ENCODE data around the gene CDC25B. TPM values are rescaled to one million over a fixed set of nuclear protein-coding genes. Genes with fewer than 3 reads are reported as not detected.

Gene CDC25B
- total and polyA plus RNA-seq, 2 of the 13 experiments (the other 11 are each of a cell fraction or from before 2014, with no cell fraction given): 14.5 to 19.4 TPM

DNA sequence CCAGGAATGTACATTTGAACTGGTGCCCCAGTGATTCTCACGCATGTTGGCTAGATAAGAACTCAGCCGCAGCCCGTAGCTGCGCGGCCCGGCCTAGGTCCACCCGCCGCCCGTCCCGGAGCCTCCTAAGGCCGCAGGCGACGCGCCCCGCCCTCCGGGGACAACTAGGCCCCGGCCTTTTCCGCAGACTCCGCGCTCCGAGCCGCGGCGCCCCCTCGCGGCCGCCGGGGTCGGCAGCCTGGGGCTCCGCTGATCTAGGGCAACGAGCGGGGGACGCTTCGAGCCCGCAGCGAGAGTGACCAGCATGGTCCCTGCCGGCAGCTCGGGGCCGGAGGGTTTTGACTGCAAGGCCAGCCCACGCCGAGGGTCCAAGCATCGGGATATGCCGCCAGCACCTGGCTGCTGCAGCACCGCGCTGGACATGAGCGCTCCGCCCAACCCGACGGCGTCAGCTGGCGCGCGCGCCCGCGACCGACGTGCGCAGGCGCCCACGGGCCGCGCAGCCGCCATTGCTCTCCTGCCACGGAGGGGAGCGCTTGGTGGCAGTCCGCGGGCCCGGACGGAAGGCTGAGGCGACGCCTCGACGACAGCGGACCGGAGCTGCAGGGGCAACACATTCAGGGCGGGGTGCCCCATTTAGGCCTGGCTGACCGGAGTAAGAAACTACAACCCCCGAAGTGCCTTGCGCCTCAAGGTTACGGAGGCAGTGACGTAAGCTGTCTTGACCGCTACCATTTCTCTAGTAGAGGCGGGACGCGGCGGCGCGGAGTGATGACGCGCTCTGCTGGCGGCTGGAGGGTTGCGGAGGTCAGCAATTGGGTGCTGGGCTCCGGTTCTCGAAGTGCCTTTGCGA is 24.2 kb downstream of the CDC25B start, which contains the start of gene AP5S1 (continued):
- TF ChIP-seq, protein P1, sequence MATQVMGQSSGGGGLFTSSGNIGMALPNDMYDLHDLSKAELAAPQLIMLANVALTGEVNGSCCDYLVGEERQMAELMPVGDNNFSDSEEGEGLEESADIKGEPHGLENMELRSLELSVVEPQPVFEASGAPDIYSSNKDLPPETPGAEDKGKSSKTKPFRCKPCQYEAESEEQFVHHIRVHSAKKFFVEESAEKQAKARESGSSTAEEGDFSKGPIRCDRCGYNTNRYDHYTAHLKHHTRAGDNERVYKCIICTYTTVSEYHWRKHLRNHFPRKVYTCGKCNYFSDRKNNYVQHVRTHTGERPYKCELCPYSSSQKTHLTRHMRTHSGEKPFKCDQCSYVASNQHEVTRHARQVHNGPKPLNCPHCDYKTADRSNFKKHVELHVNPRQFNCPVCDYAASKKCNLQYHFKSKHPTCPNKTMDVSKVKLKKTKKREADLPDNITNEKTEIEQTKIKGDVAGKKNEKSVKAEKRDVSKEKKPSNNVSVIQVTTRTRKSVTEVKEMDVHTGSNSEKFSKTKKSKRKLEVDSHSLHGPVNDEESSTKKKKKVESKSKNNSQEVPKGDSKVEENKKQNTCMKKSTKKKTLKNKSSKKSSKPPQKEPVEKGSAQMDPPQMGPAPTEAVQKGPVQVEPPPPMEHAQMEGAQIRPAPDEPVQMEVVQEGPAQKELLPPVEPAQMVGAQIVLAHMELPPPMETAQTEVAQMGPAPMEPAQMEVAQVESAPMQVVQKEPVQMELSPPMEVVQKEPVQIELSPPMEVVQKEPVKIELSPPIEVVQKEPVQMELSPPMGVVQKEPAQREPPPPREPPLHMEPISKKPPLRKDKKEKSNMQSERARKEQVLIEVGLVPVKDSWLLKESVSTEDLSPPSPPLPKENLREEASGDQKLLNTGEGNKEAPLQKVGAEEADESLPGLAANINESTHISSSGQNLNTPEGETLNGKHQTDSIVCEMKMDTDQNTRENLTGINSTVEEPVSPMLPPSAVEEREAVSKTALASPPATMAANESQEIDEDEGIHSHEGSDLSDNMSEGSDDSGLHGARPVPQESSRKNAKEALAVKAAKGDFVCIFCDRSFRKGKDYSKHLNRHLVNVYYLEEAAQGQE (IDR thresholded peaks at IDR 0.05; ENCODE audit: borderline replicate concordance in 1 of 2, low read depth in 1 of 2, low read length in 2 of 2): peak in 1 of 2 experiments; percentile 68; a peak in 1 of 4 replicates
- TF ChIP-seq NCOR1 (IDR thresholded peaks at IDR 0.05; ENCODE audit: borderline replicate concordance, low read length): peak; percentile 30; the same call in 1 of the 2 replicates
- TF ChIP-seq, protein P2, sequence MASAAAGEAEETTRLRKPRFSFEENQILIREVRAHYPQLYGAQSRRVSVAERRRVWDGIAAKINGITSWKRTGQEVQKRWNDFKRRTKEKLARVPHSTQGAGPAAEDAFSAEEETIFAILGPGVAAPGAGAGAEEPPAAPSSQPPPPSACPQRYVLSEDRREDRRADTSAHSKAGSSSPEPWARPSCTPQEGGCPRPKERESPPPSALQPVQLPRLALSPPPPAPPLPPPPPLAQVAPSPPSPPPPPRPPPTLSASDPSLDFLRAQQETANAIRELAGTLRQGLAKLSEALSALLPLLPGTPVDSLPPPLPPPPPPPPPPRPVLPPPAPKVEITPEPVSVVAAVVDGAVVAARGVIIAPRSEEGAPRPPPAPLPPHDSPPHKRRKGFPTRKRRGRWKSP (CRISPR knock-in tag; IDR thresholded peaks at IDR 0.05): peak; percentile 95
- TF ChIP-seq NONO (IDR thresholded peaks at IDR 0.05): no peak
- peak; percentile 100 for TF ChIP-seq NONO (CRISPR knock-in tag; conservative IDR thresholded peaks at IDR 0.05)
- TF ChIP-seq, protein P3, sequence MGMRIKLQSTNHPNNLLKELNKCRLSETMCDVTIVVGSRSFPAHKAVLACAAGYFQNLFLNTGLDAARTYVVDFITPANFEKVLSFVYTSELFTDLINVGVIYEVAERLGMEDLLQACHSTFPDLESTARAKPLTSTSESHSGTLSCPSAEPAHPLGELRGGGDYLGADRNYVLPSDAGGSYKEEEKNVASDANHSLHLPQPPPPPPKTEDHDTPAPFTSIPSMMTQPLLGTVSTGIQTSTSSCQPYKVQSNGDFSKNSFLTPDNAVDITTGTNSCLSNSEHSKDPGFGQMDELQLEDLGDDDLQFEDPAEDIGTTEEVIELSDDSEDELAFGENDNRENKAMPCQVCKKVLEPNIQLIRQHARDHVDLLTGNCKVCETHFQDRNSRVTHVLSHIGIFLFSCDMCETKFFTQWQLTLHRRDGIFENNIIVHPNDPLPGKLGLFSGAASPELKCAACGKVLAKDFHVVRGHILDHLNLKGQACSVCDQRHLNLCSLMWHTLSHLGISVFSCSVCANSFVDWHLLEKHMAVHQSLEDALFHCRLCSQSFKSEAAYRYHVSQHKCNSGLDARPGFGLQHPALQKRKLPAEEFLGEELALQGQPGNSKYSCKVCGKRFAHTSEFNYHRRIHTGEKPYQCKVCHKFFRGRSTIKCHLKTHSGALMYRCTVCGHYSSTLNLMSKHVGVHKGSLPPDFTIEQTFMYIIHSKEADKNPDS (CRISPR knock-in tag; IDR thresholded peaks at IDR 0.05): peak; percentile 86; the same call in 1 of the 2 replicates
- TF ChIP-seq SCMH1 (CRISPR knock-in tag; IDR thresholded peaks at IDR 0.05; ENCODE audit: borderline replicate concordance): no peak
- TF ChIP-seq ZNF333 (CRISPR knock-in tag; IDR thresholded peaks at IDR 0.05; ENCODE audit: borderline replicate concordance): peak; percentile 99
- peak; percentile 99 for TF ChIP-seq ZMAT3 (CRISPR knock-in tag; conservative IDR thresholded peaks at IDR 0.05)
- TF ChIP-seq, protein P4, sequence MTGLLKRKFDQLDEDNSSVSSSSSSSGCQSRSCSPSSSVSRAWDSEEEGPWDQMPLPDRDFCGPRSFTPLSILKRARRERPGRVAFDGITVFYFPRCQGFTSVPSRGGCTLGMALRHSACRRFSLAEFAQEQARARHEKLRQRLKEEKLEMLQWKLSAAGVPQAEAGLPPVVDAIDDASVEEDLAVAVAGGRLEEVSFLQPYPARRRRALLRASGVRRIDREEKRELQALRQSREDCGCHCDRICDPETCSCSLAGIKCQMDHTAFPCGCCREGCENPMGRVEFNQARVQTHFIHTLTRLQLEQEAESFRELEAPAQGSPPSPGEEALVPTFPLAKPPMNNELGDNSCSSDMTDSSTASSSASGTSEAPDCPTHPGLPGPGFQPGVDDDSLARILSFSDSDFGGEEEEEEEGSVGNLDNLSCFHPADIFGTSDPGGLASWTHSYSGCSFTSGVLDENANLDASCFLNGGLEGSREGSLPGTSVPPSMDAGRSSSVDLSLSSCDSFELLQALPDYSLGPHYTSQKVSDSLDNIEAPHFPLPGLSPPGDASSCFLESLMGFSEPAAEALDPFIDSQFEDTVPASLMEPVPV (CRISPR knock-in tag; IDR thresholded peaks at IDR 0.05): peak; percentile 81
- peak; percentile 20; the same call in 1 of the 2 replicates for TF ChIP-seq RBAK (CRISPR knock-in tag; IDR thresholded peaks at IDR 0.05)
- peak; percentile 98; the same call in 1 of the 2 replicates for TF ChIP-seq KDM5A (IDR thresholded peaks at IDR 0.05; ENCODE audit: borderline replicate concordance, low read length)
- TF ChIP-seq GZF1 (CRISPR knock-in tag; IDR thresholded peaks at IDR 0.05): peak; percentile 77; the same call in 1 of the 2 replicates
- TF ChIP-seq ZNF251 (CRISPR knock-in tag; IDR thresholded peaks at IDR 0.05): no peak; the same call in 1 of the 2 replicates

All from HepG2 (cell line).